HCT116 (cell line): Measurements from ENCODE around the gene GRIA4.

Experiments
- EZH2phosphoT487 ChIP-seq: fragments of 200-600 bp; IDR thresholded peaks from 2 replicates; pipeline ENCODE4 v1.6.1; 2018; ENCODE audit warnings: antibody characterized with exemption, borderline replicate concordance
- SP1 ChIP-seq: IDR thresholded peaks from 2 replicates; pipeline ENCODE4 v1.6.1; 2012; ENCODE audit warnings: low read depth
- TF ChIP-seq, protein P1 (sequence below): IDR thresholded peaks from 2 replicates; pipeline ENCODE4 v1.6.1; 2012; ENCODE audit warnings: low read depth
- TF ChIP-seq, protein P2 (sequence below), 3 experiments: fragments of 200-600 bp in 1 of 3; sonication (generic) in 1 of 3; IDR thresholded peaks in 2 of 3; conservative IDR thresholded peaks in 1 of 3; 2 replicates each; pipeline ENCODE4 v1.5.1; 2012 to 2017; ENCODE audit warnings: low read depth in 2 of 3, low read length in 2 of 3, antibody characterized with exemption in 1 of 3, borderline replicate concordance in 1 of 3, control low read depth in 1 of 3, mild to moderate bottlenecking in 1 of 3, mixed read lengths in 1 of 3, mixed run types in 1 of 3, moderate library complexity in 1 of 3; ENCODE audit not compliant: insufficient read depth in 1 of 3

DNA sequence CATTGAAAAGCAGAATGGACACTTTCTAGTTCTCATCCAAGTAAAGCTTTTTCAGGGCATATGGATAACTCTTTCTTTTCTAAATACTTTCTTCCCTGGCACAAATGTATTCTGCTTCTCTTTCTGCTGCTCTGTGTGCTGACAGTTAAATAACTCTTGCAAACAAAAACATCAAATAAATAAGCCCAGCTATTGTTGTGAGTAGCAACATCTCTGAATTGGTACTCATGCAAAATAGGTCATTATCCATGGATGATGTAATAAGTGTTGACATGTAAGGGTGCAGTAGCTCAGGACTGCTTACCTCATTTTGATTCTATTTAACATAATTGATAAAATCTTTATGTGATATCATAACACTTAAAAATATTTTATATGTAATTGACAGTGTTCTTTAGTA is 247.9 kb downstream of the GRIA4 start:
- no peak for TF ChIP-seq EZH2phosphoT487
- TF ChIP-seq SP1, result no peak
- TF ChIP-seq, protein P1, sequence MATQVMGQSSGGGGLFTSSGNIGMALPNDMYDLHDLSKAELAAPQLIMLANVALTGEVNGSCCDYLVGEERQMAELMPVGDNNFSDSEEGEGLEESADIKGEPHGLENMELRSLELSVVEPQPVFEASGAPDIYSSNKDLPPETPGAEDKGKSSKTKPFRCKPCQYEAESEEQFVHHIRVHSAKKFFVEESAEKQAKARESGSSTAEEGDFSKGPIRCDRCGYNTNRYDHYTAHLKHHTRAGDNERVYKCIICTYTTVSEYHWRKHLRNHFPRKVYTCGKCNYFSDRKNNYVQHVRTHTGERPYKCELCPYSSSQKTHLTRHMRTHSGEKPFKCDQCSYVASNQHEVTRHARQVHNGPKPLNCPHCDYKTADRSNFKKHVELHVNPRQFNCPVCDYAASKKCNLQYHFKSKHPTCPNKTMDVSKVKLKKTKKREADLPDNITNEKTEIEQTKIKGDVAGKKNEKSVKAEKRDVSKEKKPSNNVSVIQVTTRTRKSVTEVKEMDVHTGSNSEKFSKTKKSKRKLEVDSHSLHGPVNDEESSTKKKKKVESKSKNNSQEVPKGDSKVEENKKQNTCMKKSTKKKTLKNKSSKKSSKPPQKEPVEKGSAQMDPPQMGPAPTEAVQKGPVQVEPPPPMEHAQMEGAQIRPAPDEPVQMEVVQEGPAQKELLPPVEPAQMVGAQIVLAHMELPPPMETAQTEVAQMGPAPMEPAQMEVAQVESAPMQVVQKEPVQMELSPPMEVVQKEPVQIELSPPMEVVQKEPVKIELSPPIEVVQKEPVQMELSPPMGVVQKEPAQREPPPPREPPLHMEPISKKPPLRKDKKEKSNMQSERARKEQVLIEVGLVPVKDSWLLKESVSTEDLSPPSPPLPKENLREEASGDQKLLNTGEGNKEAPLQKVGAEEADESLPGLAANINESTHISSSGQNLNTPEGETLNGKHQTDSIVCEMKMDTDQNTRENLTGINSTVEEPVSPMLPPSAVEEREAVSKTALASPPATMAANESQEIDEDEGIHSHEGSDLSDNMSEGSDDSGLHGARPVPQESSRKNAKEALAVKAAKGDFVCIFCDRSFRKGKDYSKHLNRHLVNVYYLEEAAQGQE, result no peak
- TF ChIP-seq, protein P2, sequence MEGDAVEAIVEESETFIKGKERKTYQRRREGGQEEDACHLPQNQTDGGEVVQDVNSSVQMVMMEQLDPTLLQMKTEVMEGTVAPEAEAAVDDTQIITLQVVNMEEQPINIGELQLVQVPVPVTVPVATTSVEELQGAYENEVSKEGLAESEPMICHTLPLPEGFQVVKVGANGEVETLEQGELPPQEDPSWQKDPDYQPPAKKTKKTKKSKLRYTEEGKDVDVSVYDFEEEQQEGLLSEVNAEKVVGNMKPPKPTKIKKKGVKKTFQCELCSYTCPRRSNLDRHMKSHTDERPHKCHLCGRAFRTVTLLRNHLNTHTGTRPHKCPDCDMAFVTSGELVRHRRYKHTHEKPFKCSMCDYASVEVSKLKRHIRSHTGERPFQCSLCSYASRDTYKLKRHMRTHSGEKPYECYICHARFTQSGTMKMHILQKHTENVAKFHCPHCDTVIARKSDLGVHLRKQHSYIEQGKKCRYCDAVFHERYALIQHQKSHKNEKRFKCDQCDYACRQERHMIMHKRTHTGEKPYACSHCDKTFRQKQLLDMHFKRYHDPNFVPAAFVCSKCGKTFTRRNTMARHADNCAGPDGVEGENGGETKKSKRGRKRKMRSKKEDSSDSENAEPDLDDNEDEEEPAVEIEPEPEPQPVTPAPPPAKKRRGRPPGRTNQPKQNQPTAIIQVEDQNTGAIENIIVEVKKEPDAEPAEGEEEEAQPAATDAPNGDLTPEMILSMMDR (IDR thresholded peaks at IDR 0.05 in 2 of 3, conservative IDR thresholded peaks at IDR 0.05 in 1 of 3; ENCODE audit: borderline replicate concordance in 1 of 3, insufficient read depth in 1 of 3, low read depth in 2 of 3, low read length in 2 of 3), result no peak
